Stimulated activated CD4-positive, alpha-beta T cell treated with anti-CD3 and anti-CD28 coated beads, TNF-alpha, amount 100 ng/mL, for 4 hours (primary cell): Measurements from ENCODE around the gene CTDSPL.

Experiments used
- DNase-seq, 3 experiments: peaks; one replicate each; pipeline ENCODE4 v3.0.0-alpha.2; 2020; ENCODE audit warnings: low read depth in 3 of 3

CTDSPL gene

GRCh38 chr3:37943126-37943525 is 81.4 kb downstream of the CTDSPL start:
- DNase-seq: no peak

DNA sequence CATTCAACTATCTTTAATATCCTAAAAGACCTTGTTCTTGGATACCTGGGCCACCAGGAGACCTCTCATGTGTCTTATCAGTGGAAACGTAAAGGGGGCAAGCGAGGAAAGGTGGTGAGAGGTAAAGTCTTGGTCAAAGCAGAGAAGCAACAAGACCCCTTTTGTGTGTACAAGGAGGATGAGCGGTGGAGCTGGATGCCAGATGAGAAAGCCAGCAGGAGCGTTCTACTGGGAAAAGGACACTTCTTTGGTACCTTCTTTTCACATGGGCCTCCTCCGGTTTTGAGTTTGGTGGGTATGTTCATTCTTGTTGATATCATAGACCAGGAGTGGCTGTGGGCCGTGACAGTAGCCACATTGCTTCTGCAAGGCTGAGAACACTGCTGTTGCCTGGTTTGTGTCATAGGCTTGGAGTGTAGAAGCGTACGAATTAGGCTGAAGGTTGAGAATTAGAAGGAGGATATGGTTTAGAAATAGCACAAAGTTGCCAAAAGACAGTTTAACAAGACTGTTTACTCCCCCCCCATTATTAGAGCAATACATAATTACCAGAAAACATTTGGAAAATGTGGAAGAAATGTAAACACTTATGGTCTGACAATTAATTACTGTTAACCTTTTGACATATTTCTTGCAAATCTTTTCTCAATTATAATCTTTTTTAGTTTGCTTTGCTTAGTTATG is 82.1 kb downstream of the CTDSPL start:
- no peak for DNase-seq

- DNase-seq: no peak
Observed at GRCh38 chr3:37944391-37944842, 82.7 kb downstream of the CTDSPL start.

DNA sequence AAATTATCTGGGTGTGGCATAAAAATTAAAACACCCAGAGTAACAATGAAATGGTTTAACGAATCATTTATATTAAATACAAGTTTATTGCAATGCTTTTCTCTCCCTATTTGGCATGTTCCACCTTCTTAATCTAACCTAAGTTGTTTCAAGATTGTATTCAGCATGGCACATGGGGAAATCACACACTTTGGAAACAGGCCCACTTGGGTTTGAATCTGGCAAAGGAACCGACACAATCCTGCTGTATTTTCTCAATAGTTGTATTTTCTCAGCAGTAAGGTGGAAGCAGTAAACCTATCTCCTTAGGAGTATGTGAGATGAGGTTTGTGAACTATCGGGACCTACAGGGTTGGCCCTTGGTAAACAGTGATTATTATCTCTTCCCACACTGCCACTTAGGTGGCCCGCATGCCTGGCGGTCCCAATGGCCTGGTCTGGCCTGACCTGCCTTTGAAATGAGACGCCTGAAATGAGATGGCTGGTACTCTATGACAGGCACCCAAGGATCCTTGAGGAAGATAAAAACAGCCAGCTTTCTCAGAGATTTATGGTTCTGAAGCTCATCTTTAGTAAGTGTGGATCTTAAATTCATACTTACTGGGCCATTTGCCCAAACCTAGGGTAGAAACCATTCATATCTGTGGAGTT is 83.6 kb downstream of the CTDSPL start:
- DNase-seq: no peak

DNA sequence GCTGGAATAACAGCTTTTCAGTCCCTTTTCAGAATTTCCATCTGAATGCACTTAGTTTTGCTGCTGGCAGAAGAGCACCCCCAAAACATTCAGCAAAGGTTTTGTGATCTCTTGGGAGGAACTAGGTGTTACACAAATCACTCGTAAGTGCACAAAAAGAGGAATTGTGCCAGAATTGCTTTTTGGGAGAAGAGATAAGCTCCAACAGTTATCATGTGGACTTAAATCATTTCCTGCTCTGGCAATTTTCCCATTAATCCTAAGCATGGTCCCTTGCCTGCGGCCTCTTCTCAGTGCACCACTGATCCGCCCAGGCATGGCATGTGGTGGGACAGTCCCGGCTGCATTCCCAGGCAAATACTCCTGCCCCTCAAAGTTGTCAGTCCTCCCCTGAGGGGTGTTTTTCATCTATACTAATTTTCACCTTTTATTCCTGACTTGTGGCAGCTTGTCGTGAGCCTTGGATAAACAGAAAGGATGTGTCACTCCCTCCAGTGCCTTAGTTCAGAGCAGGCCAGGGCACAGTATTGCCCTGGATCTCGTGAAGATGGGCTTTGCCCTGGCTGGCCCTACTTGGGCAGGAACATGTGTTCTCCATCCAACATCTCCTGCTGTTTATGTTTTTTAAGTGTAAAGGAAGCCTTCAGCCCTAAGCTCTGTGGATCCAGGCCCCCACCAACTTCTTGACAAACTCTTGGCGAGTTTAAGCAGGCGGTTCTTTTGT is 84.3 kb downstream of the CTDSPL start:
- DNase-seq: no peak

DNA sequence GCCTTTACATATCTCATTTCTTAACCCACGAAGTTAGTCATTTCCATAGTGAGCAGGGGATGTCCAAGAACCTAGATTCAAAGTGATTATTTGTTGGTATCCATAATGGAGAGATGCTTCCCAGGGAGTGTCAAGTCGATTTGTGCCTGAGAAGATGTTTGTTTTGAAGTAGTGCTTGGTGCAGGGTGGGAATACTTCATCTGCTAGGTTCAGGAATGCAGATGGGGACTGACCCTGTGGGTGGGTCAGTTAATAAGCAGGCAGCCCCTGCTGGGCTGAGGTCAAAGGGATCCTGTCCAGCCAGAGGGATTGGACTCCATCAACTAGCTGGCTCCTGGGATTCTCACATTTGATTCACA is 84.8 kb downstream of the CTDSPL start:
- no peak for DNase-seq

DNA sequence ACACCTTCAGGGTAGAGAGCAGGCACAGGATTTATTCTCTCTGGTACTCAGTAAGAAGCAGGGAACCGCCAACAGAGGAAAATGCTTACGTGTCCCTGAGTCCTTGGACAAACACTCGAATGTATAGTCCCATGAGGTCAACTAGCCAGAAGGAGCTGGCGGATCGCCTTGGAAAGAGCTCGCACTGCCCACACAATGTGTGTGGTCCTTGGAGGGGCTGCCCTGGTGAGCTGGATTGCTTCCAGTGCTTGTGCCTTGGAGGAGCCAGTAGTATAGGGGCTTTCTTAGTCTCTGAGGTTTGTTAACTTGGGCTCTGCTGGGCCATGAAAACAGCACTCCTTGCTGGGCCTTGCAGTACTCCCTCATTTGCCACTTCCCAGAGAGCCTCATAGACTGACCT is 88.2 kb downstream of the CTDSPL start:
- DNase-seq: no peak

DNA sequence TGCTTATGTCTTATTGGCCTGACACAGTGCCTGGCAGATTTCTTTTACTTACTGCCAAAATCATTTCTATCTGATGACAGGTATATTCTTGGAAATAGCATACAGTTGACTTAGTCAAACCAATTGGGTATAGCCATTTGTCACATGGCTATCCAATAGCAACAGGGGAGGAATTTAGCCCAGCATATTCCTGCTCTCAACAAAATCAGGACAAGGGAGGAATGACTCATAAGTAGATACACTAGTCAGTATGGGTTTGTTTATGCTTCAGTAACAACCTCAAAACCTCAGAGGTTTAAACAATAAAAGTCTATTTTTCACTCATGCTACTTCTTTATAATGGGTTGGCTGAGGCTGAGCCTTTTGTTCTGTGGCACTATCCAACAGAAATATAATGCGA is 90.9 kb downstream of the CTDSPL start:
- DNase-seq: no peak

GRCh38 chr3:37953226-37953625 is 91.5 kb downstream of the CTDSPL start:
- DNase-seq: no peak

DNA sequence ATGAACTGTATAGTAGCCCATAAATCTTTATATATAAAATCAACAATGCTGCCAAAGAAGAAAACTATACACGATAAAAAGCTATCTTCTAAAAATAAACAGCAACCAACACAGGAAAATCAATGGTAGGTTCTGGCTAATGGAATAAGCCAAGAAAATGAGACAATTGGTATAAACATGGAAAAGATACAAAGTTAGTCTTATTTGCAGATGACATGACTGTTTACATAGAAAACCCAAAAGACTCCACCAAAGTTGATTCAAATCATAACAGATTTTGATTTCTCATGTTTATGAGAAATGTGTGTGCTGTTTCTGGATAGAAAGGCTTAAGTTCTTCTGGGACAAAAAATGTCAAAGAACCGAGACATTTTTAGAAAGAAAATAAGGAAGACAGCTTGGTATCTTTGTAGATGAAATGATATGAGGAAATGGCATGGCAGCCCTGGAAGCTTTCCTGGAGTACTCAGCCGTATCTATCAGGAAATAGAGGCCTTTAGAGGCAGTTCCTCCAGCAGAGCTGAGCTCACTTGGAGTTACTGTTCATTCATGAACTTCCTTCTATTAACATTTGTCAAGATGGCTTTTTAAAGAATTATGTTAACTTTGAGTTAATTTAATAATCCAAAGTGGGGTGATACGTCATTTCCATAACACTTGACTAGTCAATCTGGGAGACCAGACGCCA is 92.2 kb downstream of the CTDSPL start:
- DNase-seq: no peak

DNA sequence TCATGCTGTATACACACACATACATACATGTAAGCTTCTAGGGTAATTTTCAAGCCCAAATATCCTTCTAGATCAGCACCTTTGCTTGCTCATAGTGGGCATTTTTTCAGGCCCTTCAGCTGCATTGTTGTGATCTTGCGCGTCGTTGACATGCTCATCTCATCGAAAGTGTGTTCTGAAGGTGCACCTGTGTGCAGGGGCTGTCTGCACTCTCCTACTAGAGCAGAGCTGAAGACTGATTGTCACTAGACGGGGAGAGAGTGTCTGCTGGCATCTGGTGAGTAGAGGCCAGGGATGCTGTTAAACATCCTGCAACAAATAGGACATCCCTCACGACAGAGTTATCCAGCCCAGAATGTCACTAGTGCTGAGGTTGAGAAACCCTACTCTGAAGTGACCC is 93.2 kb downstream of the CTDSPL start:
- no peak for DNase-seq

DNA sequence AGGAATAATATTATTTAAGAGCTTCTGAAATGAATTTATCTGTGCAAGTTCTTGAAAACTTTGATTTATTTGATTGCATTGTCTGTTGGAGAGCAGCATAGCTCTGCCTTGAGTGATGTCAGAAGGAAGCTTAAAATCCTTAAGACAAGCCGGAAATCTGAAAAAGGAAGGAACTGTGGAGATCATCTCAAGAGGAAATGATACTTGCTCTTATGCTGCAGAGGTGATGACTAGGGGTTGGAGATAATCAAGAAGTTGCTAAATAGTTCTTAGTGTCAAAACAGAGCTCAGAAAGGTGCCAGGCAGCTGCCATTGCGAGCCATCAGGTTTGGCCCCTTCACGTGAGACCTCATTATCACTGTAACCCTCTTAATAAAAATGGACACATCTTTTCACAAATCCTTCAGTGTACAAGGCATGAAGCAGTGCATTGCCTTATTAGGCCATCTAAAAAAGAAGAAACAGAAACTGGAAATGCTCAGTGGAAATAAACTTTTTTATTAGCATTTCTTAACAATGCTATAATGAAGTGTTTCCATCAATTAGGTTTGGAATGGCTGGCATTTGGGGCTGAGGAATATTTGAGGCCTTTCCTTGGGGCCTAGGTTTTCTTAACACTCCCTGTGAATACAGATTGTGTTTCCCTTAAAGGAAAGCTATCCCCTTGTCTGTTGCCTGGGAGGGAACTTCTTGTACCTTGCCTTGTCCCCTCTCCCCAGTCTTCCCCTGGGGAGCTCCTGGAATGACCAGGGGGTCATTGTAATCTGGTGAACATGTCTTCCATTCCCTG is 94.4 kb downstream of the CTDSPL start:
- no peak for DNase-seq

DNA sequence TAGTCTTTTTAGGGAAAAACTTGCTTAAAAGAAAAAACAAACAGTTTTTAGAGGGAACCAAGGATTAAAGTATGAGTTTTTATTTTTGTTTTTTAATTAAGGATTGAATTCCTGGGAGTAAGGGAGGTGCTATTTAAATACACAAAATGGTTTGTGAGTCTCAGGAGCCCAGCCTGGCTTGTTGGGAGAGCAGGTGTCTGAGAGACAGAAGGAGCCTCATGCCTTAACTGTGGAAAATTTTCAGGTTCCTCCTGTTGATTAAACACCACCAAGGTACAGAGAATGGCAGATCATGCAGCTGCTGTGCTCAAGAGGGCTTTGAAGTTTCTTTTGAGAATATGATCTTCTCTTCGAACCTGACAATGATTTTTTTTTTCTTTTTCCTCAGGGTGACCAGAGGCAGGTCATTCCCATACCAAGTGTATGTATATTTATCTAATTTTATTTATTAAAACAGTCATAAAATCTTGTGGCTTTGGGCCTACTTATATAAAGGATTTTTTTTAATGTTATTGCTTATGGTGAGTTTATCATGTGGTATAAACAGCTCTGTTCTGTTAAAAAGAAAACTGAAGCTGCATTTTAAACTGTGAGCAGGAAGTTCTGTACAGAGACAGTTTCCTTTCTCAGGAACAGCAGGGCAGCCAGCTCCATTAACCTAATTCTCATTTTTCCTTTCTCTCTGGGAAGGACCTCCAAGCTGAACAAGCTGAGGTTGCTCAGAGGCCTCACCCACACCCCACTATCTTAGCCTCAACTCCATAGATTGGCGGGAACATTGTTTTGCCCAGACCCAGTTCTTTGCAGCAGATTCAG is 95.3 kb downstream of the CTDSPL start:
- no peak for DNase-seq

GRCh38 chr3:37957539-37957936 is 95.9 kb downstream of the CTDSPL start:
- no peak for DNase-seq

GRCh38 chr3:37961622-37962431 is 100.1 kb downstream of the CTDSPL start:
- no peak for DNase-seq

DNA sequence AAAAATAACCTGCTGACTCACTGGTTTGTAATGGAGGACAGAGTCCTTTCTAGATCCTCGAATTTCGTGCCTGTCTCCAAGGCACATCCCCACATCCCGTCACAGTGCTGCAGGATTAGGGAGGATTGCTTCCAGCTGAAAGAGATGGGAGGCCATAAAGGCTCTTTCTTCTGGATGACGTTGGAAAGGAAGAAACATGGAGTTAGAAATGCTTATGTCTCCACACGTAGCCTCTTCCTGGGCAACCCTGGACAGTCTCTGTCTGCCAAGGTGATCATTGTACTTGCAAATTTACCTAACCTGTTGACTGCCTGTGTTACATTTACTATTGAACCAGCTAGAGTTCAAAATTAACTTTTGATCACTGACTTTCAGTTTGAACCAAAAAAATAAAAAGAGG is 101.3 kb downstream of the CTDSPL start:
- no peak for DNase-seq

- no peak for DNase-seq
Observed at GRCh38 chr3:37963635-37964034, 102.0 kb downstream of the CTDSPL start.

DNA sequence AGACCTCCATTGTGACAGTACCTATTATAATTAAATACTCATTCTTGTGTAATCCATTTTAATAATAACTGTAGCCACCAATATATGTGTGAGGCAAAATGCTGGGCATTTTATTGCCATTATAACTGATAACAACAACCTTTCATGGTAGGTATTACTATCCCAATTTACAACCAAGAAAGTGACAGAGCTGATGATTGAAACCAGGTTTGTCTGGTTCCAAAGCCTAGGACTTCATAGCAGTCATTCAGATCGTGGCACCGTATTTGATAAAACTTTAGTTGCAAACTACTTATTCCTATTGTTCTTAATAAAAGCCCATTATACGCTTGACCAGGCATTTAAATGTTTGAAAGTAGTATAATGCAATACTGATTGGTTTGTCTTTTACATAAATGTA is 102.5 kb downstream of the CTDSPL start:
- no peak for DNase-seq

- no peak for DNase-seq
Observed at GRCh38 chr3:37964716-37965115, 103.0 kb downstream of the CTDSPL start.
